ENCODE measurements around the gene ZNF22.

Gene ZNF22

GRCh38 chr10:44960482-44961229 lies 40.1 kb upstream of the ZNF22 start:
- TF ChIP-seq CTCF (IDR thresholded peaks at IDR 0.05; ENCODE audit: extremely low read depth, insufficient read depth, missing control alignments) = no peak
- DNase-seq (ENCODE audit: low spot score) = peak; percentile 10
- in situ Hi-C loops (cut with MboI; ENCODE audit: low pct_unique_long_range_greater_than_20kb, low sequenced_read_pairs, unreplicated experiment) = no loop called here

- TF ChIP-seq CTCF (IDR thresholded peaks at IDR 0.05; ENCODE audit: extremely low read depth, insufficient read depth, missing control alignments) = no peak
- DNase-seq (ENCODE audit: low spot score) = no peak
- in situ Hi-C loops (cut with MboI; ENCODE audit: low pct_unique_long_range_greater_than_20kb, low sequenced_read_pairs, unreplicated experiment) = no loop called here
Observed at GRCh38 chr10:44961230-44961571, 39.5 kb upstream of the ZNF22 start.

GRCh38 chr10:44961931-44962750 lies 38.6 kb upstream of the ZNF22 start:
- in situ Hi-C loops (cut with MboI; ENCODE audit: low pct_unique_long_range_greater_than_20kb, low sequenced_read_pairs, unreplicated experiment) = no loop called here
- DNase-seq (ENCODE audit: low spot score) = no peak

GRCh38 chr10:44962870-44963738 lies 37.6 kb upstream of the ZNF22 start:
- DNase-seq (ENCODE audit: low spot score) = peak; percentile 4
- TF ChIP-seq CTCF (IDR thresholded peaks at IDR 0.05; ENCODE audit: extremely low read depth, insufficient read depth, missing control alignments) = peak; percentile 29
- in situ Hi-C loops (cut with MboI; ENCODE audit: low pct_unique_long_range_greater_than_20kb, low sequenced_read_pairs, unreplicated experiment) = no loop called here

More at GRCh38 chr10:44961931-44962750, 38.6 kb upstream of the ZNF22 start:
- TF ChIP-seq CTCF (IDR thresholded peaks at IDR 0.05; ENCODE audit: extremely low read depth, insufficient read depth, missing control alignments) = no peak

GRCh38 chr10:44963772-44964633 lies 36.7 kb upstream of the ZNF22 start:
- in situ Hi-C loops (cut with MboI; ENCODE audit: low pct_unique_long_range_greater_than_20kb, low sequenced_read_pairs, unreplicated experiment) = no loop called here
- TF ChIP-seq CTCF (IDR thresholded peaks at IDR 0.05; ENCODE audit: extremely low read depth, insufficient read depth, missing control alignments) = no peak
- peak; percentile 13 for DNase-seq (ENCODE audit: low spot score)
